HG03354 (cell line): ENCODE measurements around the gene CHD1L.

Experiments
- ATAC-seq: cut with Tn5 transposase; IDR thresholded peaks from one replicate; pipeline ENCODE4 v1.9.1; 2021; ENCODE audit warnings: mild to moderate bottlenecking; ENCODE audit not compliant: unreplicated experiment, poor library complexity, severe bottlenecking

Gene CHD1L

GRCh38 chr1:147337040-147337630 lies 94.7 kb downstream of the CHD1L start:
- no peak for ATAC-seq

- ATAC-seq: no peak
Observed at GRCh38 chr1:147338571-147338970, 96.1 kb downstream of the CHD1L start.

- ATAC-seq: no peak
Observed at GRCh38 chr1:147341246-147341645, 98.8 kb downstream of the CHD1L start.
